ENCODE measurements around the gene HOXA5. TPM values are rescaled to one million over a fixed set of nuclear protein-coding genes. Genes with fewer than 3 reads are reported as not detected.

HOXA5 gene
- polyA plus RNA-seq, 1 donor, result 19.1 TPM

GRCh38 chr7:27148756-27149641, 5.5 kb upstream of the HOXA5 start:
- no peak for DNase-seq (ENCODE audit: low read depth)

- no peak for DNase-seq (ENCODE audit: low read depth)
These were observed 4.7 kb upstream of the HOXA5 start for GRCh38 chr7:27148031-27148755.

- no peak for DNase-seq (ENCODE audit: low read depth)
These were observed 3.9 kb upstream of the HOXA5 start, which contains the start of gene HOXA6 for GRCh38 chr7:27147199-27148030. TSS of gene HOXA6 (minus strand) at chr7:27147774. CDS start at chr7:27147749, 25 bp downstream.

DNA sequence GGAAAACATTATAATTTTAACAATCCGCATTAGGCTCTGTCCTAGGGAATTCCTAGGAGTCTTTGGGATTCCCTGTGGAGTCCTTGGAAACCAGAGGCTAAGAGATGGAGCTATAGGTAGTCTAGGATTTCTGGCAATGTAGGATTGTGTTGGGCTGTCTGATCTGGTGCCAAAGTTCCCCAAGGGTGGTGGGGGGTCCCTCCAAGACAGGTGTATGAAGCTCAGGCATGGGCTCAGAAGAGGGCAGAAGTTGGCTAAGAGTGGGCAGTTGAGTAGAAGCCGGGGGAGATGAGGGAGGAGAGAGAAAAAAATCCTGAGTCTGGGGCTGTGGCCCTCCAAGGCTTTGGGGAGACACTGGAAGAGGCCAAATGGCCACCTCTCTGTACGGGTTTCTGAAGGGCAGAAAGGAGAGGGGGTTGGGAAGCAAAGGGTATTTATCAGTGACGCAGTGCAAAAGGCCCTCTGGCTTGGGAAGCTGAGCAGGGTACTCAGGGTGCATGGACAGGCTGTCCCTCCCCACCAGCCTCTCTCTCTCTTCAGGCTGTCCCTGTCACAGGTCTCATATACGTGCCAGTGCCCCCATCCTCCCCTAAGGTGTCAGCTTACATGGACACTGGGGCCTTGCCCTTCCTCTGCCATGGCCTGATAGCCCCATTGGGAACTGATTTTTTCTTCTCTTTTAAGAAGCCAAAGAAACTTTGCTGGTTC, 3.2 kb upstream of the HOXA5 start:
- no peak for DNase-seq (ENCODE audit: low read depth)

DNA sequence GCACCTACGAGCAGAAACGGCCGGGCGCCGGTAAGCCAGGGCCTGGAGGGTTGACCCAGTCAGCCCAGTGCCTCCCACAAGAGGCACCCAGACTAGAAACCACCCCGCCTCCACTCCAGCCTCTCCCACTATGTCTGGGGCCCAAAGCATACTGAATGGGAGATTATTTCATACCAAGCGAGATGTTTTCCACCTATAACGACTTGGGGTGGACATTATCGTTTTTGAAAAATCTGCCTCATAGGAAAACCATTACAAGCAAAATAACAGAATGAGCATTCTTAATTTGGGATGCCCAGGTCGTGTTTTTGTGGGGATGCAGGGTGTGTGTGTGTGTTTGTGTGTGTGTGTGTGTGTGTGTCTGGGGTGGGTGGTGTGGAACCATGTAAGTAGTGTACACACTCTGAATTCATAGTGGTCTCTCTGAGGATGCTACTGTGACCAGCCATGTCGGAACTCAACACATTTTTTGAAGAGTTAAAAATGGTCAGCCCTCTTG, 2.5 kb upstream of the HOXA5 start:
- DNase-seq (ENCODE audit: low read depth), result no peak

DNA sequence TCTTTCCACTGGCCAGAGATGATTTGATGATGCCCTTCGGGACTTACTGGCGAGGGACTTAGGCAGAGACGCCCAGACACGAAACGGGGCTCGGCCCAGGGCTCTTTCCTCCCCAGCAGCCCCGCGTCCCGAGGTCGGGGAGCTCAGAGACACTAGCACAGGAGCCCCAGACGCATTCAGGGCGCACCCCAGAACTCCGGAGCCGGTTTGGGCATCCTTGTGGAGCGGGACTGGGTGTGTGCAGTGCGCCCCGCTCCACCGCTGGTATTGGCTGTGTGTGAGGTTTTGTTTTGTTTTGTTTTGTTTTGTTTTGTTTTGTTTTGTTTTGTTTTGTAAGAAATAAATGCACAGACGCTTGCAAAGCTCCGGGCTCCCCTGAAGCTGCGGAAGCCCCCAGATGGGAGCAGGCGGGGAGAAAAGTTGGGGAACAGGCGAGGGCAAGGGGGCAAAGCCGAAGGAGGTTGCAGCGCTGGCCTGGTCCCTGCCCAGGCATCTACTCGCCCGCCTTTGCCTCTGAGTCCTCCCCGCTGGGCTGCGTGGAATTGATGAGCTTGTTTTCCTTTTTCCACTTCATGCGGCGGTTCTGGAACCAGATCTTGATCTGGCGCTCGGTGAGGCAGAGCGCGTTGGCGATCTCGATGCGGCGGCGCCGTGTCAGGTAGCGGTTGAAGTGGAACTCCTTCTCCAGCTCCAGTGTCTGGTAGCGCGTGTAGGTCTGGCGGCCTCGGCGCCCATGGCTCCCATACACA, 1.9 kb upstream of the HOXA5 start:
- no peak for DNase-seq (ENCODE audit: low read depth)

GRCh38 chr7:27144781-27145164, 1.3 kb upstream of the HOXA5 start:
- no peak for DNase-seq (ENCODE audit: low read depth)

- DNase-seq (ENCODE audit: low read depth), result no peak
These were observed 684 bp upstream of the HOXA5 start for GRCh38 chr7:27143950-27144780.

- DNase-seq (ENCODE audit: low read depth), result no peak
These were observed 880 bp downstream of the HOXA5 start for GRCh38 chr7:27142580-27143022.

DNA sequence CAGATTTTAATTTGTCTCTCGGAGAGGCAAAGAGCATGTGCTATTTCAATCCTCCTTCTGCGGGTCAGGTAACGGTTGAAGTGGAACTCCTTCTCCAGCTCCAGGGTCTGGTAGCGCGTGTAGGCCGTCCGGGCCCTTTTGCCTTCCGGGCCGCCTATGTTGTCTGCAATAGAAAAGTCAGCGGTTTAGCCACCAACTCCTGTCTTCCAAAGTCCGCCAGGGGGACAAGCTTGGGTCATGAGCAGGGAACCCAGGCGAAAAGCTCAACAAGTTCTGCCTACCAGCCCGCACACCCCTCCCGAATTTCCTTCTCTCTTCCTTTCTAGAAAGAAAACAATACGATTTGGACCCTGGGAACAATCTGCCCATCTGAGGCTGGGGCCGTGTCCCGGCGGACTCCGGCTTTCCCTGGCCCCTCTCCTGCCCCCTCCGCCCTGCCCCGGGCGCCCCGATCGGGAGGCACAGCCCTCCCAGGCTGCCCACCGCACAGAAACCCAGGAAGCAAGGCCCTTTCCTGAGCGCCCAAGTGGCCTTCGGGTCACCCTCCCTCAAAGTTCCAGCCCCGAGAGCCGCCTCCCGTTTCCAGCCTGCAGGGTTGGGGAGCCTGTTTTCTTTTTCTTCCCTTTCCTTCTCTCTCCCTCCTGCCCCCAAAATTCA, 1.4 kb downstream of the HOXA5 start:
- no peak for DNase-seq (ENCODE audit: low read depth)

- no peak for DNase-seq (ENCODE audit: low read depth)
These were observed 2.2 kb downstream of the HOXA5 start for GRCh38 chr7:27141137-27141922.

DNA sequence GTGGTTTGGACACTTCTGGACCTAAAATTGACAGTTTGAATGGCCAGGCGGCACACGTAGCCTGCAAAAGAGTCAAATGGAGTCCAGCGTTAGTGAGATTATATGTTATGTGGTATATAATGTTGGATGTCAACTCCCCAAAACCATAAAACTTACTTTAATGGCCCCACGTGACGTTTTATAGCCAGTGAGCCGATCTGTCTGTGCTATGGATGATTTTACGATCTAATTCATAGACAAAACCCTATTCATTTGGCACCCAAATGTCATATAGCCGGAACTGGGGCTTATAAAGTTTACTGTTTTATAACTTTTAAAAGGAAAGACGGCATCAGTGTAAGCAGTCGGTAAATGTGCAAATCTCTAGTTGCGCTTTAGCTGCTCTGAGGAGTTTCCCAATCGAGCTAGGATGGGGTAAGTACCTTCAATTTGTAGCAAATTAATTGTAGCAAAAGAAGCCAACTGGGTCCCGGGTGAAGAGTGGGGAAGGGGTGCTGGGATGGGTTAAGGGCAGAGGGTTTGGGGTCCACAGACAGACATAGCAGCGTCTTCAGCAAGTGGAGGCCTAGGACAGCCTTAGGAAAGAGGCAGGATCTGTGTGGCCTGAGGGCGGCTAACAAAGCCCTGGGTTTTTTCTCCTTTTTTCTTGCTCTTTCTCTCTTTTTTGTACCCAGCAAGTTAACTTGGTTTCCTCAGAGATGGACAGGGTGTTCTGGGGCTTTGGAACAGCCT, 3.2 kb downstream of the HOXA5 start:
- no peak for DNase-seq (ENCODE audit: low read depth)

- DNase-seq (ENCODE audit: low read depth), result no peak
These were observed 4.0 kb downstream of the HOXA5 start for GRCh38 chr7:27139334-27140125.

- no peak for DNase-seq (ENCODE audit: low read depth)
These were observed 4.5 kb downstream of the HOXA5 start for GRCh38 chr7:27138985-27139333.

DNA sequence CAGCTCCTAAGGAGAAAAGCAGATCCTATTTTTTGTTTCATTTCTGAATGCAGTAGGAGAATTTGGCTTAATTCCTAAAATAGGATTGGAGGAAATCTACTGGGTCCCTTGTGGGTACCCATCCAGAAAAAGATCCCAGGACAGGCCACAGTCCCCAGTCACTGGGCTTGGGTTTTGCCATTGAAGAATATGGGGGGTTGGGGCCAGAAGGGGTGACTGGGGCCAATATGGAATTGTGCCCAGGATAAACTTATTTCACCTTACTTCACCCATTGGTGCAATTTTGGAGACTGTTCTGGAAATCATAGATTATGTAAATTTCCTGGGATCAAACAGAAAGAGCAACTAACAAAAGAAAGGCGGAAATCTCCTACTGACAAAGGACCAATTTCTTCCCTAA, 5.0 kb downstream of the HOXA5 start:
- DNase-seq (ENCODE audit: low read depth), result no peak

GRCh38 chr7:27137640-27138315, 5.7 kb downstream of the HOXA5 start:
- no peak for DNase-seq (ENCODE audit: low read depth)
